Right lobe of liver (tissue), 5 donors: ENCODE measurements around the gene FLRT1. TPM values are rescaled to one million over a fixed set of nuclear protein-coding genes. Genes with fewer than 3 reads are reported as not detected.

ENCODE experiments used
- total RNA-seq, 6 experiments: library from RNA; depleted of rRNA in 2 of 6; stranded (reverse); fragments of >200 nt in 2 of 6; fragmentation: NEBNext Ultra II Directional in 3 of 6; extraction: Animal tissue kit (Norgen Biotek cat#: 25700) in 3 of 6; gene quantifications; one replicate each; pipeline versions ENCODE4 v1.1.0 to v1.2.4, GENCODE V29; 2016 to 2023
- donor health status: DM: no; HTN: no; CAD: no.
- donor health status: DM: no; HTN: no; CAD: no.
- donor health status: DM: no; HTN: yes; CAD: no.
- donor health status: DM: no; HTN: yes; CAD: no.

FLRT1 gene
- total RNA-seq, 6 experiments from 2014 or later: 0.12 TPM; not detected in 5

Other genes starting within 250 kb of the FLRT1 start
- 1 to 10 TPM; 2.2 to 5.0 (median 2.7) TPM for gene SPINDOC, start 222.5 kb upstream of the FLRT1 start, total RNA-seq
- 10 to 100 TPM; 10.6 to 14.8 (median 12.2) TPM for gene MARK2, start 196.8 kb upstream of the FLRT1 start, total RNA-seq
- gene RCOR2, start 118.8 kb upstream of the FLRT1 start, total RNA-seq: under 1 TPM in 1 of 6 experiments, not detected in 5; 0.15 TPM
- 1 to 10 TPM; 3.6 to 7.5 (median 4.6) TPM for gene NAA40, start 96.9 kb upstream of the FLRT1 start, total RNA-seq
- gene COX8A, start 61.3 kb upstream of the FLRT1 start, total RNA-seq: 100 to 1,000 TPM; 144 to 385 (median 177) TPM
- 10 to 100 TPM; 23.2 to 35.3 (median 24.7) TPM for gene OTUB1, start 49.5 kb upstream of the FLRT1 start, total RNA-seq
- gene MACROD1, start 130.2 kb downstream of the FLRT1 start, total RNA-seq: 100 to 1,000 TPM in 1 of 6 experiments, 10 to 100 TPM in 5; 12.3 to 219 (median 27.8) TPM
- gene STIP1, start 150.2 kb downstream of the FLRT1 start, total RNA-seq: 100 to 1,000 TPM in 1 of 6 experiments, 10 to 100 TPM in 5; 27.6 to 110 (median 59.4) TPM
- 10 to 100 TPM in 1 of 6 experiments, 1 to 10 TPM in 5; 5.1 to 17.3 (median 8.1) TPM for gene FERMT3, start 170.8 kb downstream of the FLRT1 start, total RNA-seq
- gene TRPT1, start 190.3 kb downstream of the FLRT1 start, total RNA-seq: 10 to 100 TPM; 13.5 to 29.6 (median 18.9) TPM
- gene NUDT22, start 190.3 kb downstream of the FLRT1 start, total RNA-seq: 10 to 100 TPM; 23.2 to 46.7 (median 32.1) TPM
- 10 to 100 TPM; 14.6 to 27.6 (median 21.4) TPM for gene DNAJC4, start 194.6 kb downstream of the FLRT1 start, total RNA-seq
- gene VEGFB, start 198.7 kb downstream of the FLRT1 start, total RNA-seq: 10 to 100 TPM in 5 of 6 experiments, 1 to 10 TPM in 1; 7.5 to 33.2 (median 16.6) TPM
- 100 to 1,000 TPM in 1 of 6 experiments, 10 to 100 TPM in 5; 49.4 to 108 (median 66.7) TPM for gene FKBP2, start 205.2 kb downstream of the FLRT1 start, total RNA-seq
- gene PPP1R14B, start 211.0 kb downstream of the FLRT1 start, total RNA-seq: 10 to 100 TPM; 34.1 to 90.3 (median 49.7) TPM
- 1 to 10 TPM; 5.4 to 8.0 (median 6.7) TPM for gene PLCB3, start 215.6 kb downstream of the FLRT1 start, total RNA-seq
- 10 to 100 TPM; 22.0 to 53.8 (median 26.0) TPM for gene BAD, start 248.7 kb downstream of the FLRT1 start, total RNA-seq
- 10 to 100 TPM; 13.0 to 21.9 (median 17.8) TPM for gene GPR137, start 249.9 kb downstream of the FLRT1 start, total RNA-seq